B cell (primary cell): ENCODE data around the gene ALOXE3. TPM values are rescaled to one million over a fixed set of nuclear protein-coding genes. Genes with fewer than 3 reads are reported as not detected.

ENCODE experiments used
- ATAC-seq: fragments of 200-7000 bp; cut with Tn5 transposase; one replicate; pipeline ENCODE4 v1.10.0; 2021; ENCODE audit warnings: low read depth, mild to moderate bottlenecking, moderate number of reproducible peaks, moderate library complexity
- CTCF ChIA-PET: fragments of 350-600 bp; sonication (Branson Sonifier 250); formaldehyde crosslinking; loops from one replicate; lab custom pipeline; 2021; ENCODE audit warnings: antibody characterized with exemption, inconsistent platforms; lab: Charles Lee
- POLR2A ChIA-PET: fragments of 350-600 bp; sonication (Branson Sonifier 250); formaldehyde crosslinking; loops from one replicate; lab custom pipeline; 2021; ENCODE audit warnings: antibody characterized with exemption; lab: Charles Lee
- DNase-seq: peaks from one replicate; pipeline ENCODE4 v3.0.0; 2013
- H2AFZ ChIP-seq: 2 replicates; pipeline ENCODE4 v1.6.1; 2012; ENCODE audit warnings: mild to moderate bottlenecking, low read depth, low read length; ENCODE audit not compliant: insufficient read depth, poor library complexity, severe bottlenecking
- H3K27ac ChIP-seq, 2 donors: 1 replicate in 1 of 2; 2 replicates in 1 of 2; pipeline ENCODE4 v1.5.1; 2012 to 2013; ENCODE audit warnings: low read length in 2 of 2, mild to moderate bottlenecking in 2 of 2, moderate library complexity in 1 of 2
- H3K27me3 ChIP-seq, 4 experiments: fragments of 200-600 bp in 1 of 4; sonication (generic) in 1 of 4; replicated peaks in 1 of 4; 1 replicate in 2 of 4; 2 replicates in 2 of 4; pipeline versions ENCODE4 v1.6.1 to v1.7.0; 2013 to 2016; ENCODE audit warnings: low read length in 3 of 4, mild to moderate bottlenecking in 2 of 4, mixed read lengths in 1 of 4, moderate library complexity in 1 of 4; ENCODE audit not compliant: insufficient read depth in 4 of 4, control insufficient read depth in 3 of 4; ENCODE audit errors: control extremely low read depth in 1 of 4
- H3K36me3 ChIP-seq, 2 experiments: replicated peaks in 1 of 2; 1 replicate in 1 of 2; 2 replicates in 1 of 2; pipeline versions ENCODE4 v1.6.1 to v1.7.1; 2013; ENCODE audit warnings: low read length in 1 of 2; ENCODE audit not compliant: insufficient read depth in 2 of 2, control insufficient read depth in 1 of 2; ENCODE audit errors: control extremely low read depth in 1 of 2, extremely low read depth in 1 of 2
- H3K4me1 ChIP-seq, 2 donors: fragments of 200-600 bp in 1 of 2; sonication (generic) in 1 of 2; 1 replicate in 1 of 2; 2 replicates in 1 of 2; pipeline versions ENCODE4 v1.5.1 to v1.6.1; 2013 to 2017; ENCODE audit warnings: low read length in 2 of 2; ENCODE audit not compliant: control insufficient read depth in 2 of 2, insufficient read depth in 2 of 2
- H3K4me2 ChIP-seq: replicated peaks from 2 replicates; pipeline ENCODE3; 2012; ENCODE audit warnings: mild to moderate bottlenecking, low read depth, low read length; ENCODE audit not compliant: poor library complexity, severe bottlenecking
- H3K4me3 ChIP-seq, 5 experiments: fragments of 200-600 bp in 1 of 5; sonication (generic) in 1 of 5; 1 replicate in 3 of 5; 2 replicates in 2 of 5; pipeline versions ENCODE4 v1.5.1 to v1.7.0; 2011 to 2016; ENCODE audit warnings: low read length in 4 of 5, mild to moderate bottlenecking in 4 of 5, low read depth in 2 of 5, control low read depth in 1 of 5, moderate library complexity in 1 of 5; ENCODE audit not compliant: insufficient read depth in 1 of 5; ENCODE audit errors: control extremely low read depth in 1 of 5, extremely low read depth in 1 of 5
- H3K79me2 ChIP-seq: fragments of 200-600 bp; sonication (generic); one replicate; pipeline ENCODE4 v1.6.0; 2016; ENCODE audit warnings: low read length; ENCODE audit not compliant: control insufficient read depth, insufficient read depth
- H3K9ac ChIP-seq: fragments of 200-600 bp; sonication (generic); 2 replicates; pipeline ENCODE4 v1.6.1; 2017; ENCODE audit warnings: mild to moderate bottlenecking, low read length, moderate library complexity
- H3K9me3 ChIP-seq, 3 donors: one replicate each; pipeline versions ENCODE4 v1.6.1 to v1.7.1; 2013; ENCODE audit warnings: low read length in 2 of 3; ENCODE audit not compliant: control insufficient read depth in 2 of 3, insufficient read depth in 1 of 3; ENCODE audit errors: control extremely low read depth in 1 of 3
- H4K20me1 ChIP-seq: 2 replicates; pipeline ENCODE4 v1.6.0; 2012; ENCODE audit warnings: mild to moderate bottlenecking, low read length; ENCODE audit not compliant: insufficient read depth, control insufficient read depth, poor library complexity, severe bottlenecking
- H3K27ac Mint-ChIP-seq: one replicate; pipeline ENCODE4 v1.8.0; 2021; ENCODE audit warnings: mixed read lengths
- H3K27me3 Mint-ChIP-seq: one replicate; pipeline ENCODE4 v1.8.0; 2021; ENCODE audit warnings: mixed read lengths
- H3K4me1 Mint-ChIP-seq: one replicate; pipeline ENCODE4 v1.8.0; 2021; ENCODE audit warnings: mixed read lengths
- H3K4me3 Mint-ChIP-seq: one replicate; pipeline ENCODE4 v1.8.0; 2021; ENCODE audit warnings: mixed read lengths
- H3K9me3 Mint-ChIP-seq: one replicate; pipeline ENCODE4 v1.8.0; 2022; ENCODE audit warnings: mixed read lengths; ENCODE audit not compliant: insufficient read depth
- EZH2 ChIP-seq: IDR thresholded peaks from 2 replicates; pipeline ENCODE4 v1.6.1; 2012; ENCODE audit warnings: borderline replicate concordance, low read depth, mild to moderate bottlenecking, moderate library complexity, low read length; ENCODE audit not compliant: insufficient read depth, poor library complexity, severe bottlenecking
- WGBS: methylation state at CpG from one replicate; pipeline ENCODE4 v1.1.5; 2013; ENCODE audit warnings: missing lambda C conversion rate; ENCODE audit not compliant: insufficient coverage; 5-methylcytosine and 5-hydroxymethylcytosine counted together
- intact Hi-C: fragments of 100-400 bp; cut with micrococcal nuclease; formaldehyde crosslinking; loops from one replicate; pipeline ENCODE4 v1.10.0; 2022
- polyA plus RNA-seq: library from polyadenylated mRNA; depleted of rRNA; stranded (reverse); fragments of >200 nt; gene quantifications from 2 replicates; pipeline ENCODE4 v1.2.3, GENCODE V29; 2012
- total RNA-seq, 2 donors: library from RNA; stranded (reverse); fragments of 120-200 nt in 1 of 2; gene quantifications; 1 replicate in 1 of 2; 2 replicates in 1 of 2; pipeline versions ENCODE4 v1.2.3 to v1.2.4, GENCODE V29; 2013 to 2022
- TF ChIP-seq, protein P1 (sequence below): fragments of 200-600 bp; IDR thresholded peaks from one replicate; pipeline ENCODE4 v1.8.0; 2022; ENCODE audit warnings: antibody characterized with exemption, mild to moderate bottlenecking

The ALOXE3 gene
- total and polyA plus RNA-seq, 2 donors (not counting 1 experiment from before 2014, with no cell fraction given): 0.04 TPM; not detected in 1

DNA sequence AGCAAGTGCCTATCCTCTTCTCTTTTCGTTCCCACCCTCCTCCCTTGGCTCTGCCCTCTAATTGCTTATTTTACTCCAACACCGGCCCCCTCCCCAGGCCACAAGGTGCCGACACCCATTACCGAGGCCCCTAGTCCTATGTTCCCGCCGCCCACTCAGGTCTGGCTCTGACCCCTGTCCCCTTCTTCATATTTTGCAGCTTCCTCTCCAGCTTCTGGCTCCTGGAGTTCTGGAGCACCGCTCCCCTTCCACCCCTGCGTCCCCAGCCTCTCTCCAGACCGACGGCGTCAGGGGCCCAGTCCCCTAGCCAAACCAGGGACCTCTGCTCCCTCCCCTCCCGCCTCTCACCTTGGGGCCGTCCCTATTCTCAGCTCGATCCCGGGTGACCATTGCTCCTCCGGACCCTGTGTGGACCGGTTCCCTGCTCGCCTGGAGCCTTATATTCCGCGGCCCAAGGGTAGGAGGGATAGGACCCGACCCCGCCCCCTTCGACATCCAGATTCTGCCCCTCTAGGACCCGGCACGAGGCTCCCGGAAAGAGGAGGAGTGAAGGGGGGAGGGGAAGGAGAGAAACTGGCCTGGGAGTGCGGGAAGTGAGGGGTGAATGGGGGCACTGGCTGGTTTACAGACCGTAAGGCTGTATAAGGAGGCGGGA is 5.5 kb upstream of the ALOXE3 start, which contains the start of gene HES7:
Gene HES7 (minus strand): TSS at position 412 of the 655 bp plus-strand sequence. CDS start 22 bp downstream, at position 390.
- ChIA-PET CTCF (interaction anchor here (0.7 to 3.6 kb wide), 15 partner anchors 9 to 177 kb away, joined by 3 to 12 read pairs (median 6); partner anchors contain the start of gene CTC1), POLR2A (interaction anchor here (0.9 to 1.5 kb wide), 4 partner anchors 15 to 124 kb away, joined by 5 to 9 read pairs (median 6); partner anchors contain the start of gene CTC1)
- intact Hi-C loops: no loop called here
- peaks cover 39% of the 10 kb centered on the region for H3K27me3 Mint-ChIP-seq
- no peak for ATAC-seq
- Histone ChIP-seq H3K9ac (peak within 1 kb of the TSS; percentile 83), H3K4me1 (peaks cover 57 to 70% of the 10 kb centered on the region in 2 donors), H4K20me1 (peaks cover 34% of the 10 kb centered on the region), H3K27ac (no peak within 1 kb of the TSS), H3K36me3 (no peaks in the 10 kb centered on the region), H2AFZ (peak within 1 kb of the TSS; percentile 54), H3K4me2 (peak within 1 kb of the TSS; percentile 91), H3K4me3 (peak within 1 kb of the TSS in 4 of 5 experiments; percentile 70 to 85 (median 71)), H3K27me3 (peaks cover 0 to 47% (median 20%) of the 10 kb centered on the region in 4 experiments), H3K9me3 (peaks cover 0 to 21% (median 0%) of the 10 kb centered on the region in 3 donors), H3K79me2 (no peaks in the 10 kb centered on the region)
- H3K4me1 Mint-ChIP-seq: peaks cover 72% of the 10 kb centered on the region
- under 1% methylated on average over 26 of the region's 29 CpGs for WGBS
- H3K9me3 Mint-ChIP-seq: no peaks in the 10 kb centered on the region
- DNase-seq: no peak
- TF ChIP-seq, protein P1, sequence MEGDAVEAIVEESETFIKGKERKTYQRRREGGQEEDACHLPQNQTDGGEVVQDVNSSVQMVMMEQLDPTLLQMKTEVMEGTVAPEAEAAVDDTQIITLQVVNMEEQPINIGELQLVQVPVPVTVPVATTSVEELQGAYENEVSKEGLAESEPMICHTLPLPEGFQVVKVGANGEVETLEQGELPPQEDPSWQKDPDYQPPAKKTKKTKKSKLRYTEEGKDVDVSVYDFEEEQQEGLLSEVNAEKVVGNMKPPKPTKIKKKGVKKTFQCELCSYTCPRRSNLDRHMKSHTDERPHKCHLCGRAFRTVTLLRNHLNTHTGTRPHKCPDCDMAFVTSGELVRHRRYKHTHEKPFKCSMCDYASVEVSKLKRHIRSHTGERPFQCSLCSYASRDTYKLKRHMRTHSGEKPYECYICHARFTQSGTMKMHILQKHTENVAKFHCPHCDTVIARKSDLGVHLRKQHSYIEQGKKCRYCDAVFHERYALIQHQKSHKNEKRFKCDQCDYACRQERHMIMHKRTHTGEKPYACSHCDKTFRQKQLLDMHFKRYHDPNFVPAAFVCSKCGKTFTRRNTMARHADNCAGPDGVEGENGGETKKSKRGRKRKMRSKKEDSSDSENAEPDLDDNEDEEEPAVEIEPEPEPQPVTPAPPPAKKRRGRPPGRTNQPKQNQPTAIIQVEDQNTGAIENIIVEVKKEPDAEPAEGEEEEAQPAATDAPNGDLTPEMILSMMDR: no peak
- TF ChIP-seq EZH2: peak; percentile 82
- peak within 1 kb of the TSS; percentile 94 for H3K27ac Mint-ChIP-seq
- peak within 1 kb of the TSS; percentile 94 for H3K4me3 Mint-ChIP-seq
